Posterior cingulate gyrus (tissue), 11 donors: Measurements from ENCODE around the gene SMCO3.

Experiments used
- DNase-seq, 10 donors: peaks; one replicate each; pipeline versions ENCODE4 v3.0.0 to v3.0.0-alpha.2; 2020 to 2021; ENCODE audit warnings: mixed read lengths in 3 of 10
- intact Hi-C: fragments of 100-400 bp; cut with DNase I; formaldehyde crosslinking; loops from one replicate; pipeline ENCODE4 v1.15.1; 2023

The SMCO3 gene

DNA sequence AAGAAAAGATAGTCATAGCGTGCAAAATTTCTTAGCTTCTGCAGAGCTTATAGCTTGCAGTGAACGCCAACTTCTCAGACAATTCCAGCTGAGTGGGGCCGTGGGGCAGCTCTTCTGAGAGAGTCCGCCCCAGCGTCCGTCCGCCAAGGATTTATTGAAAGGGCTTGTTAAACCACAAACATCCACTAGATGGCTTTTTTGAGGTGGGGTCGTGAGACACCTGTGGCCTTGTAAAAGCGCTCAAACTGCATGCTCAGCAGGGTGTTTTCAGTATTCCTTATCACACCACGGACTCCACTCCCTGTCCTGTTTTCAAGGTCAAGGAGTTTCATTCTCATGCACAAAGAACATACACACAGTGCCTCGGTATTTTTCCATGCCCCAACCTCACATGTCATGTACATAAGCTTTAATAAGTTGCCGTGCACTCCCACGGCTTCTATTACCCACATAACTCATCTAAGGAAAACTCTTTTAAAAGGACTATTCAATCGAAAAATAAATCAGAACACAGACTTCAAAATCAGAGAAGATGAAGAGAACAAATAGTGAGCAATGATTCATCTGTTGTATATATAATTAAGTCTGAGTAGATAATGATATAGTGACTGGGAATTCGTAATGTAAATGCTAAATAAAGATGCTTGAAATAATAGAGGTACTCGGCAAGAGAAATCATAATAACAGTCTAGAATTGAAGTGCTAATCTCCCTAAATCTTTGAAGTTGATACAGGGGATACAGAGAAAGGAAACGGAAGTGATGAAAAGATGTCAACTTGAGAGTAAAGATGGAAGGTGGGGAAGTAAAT lies 57.4 kb downstream of the SMCO3 start:
- intact Hi-C loops = no loop called here
- no peak for DNase-seq
